Sigmoid colon (tissue), 7 donors: Measurements from ENCODE around the gene GLYATL3. TPM values are rescaled to one million over a fixed set of nuclear protein-coding genes. Genes with fewer than 3 reads are reported as not detected.
"Not testable (repeated sequence)": the region's sequence is repeated elsewhere in the genome, so short reads cannot be mapped to it uniquely, and the experiment has no call there.

Source experiments
- DNase-seq: peaks from one replicate; pipeline ENCODE4 v3.0.0-alpha.2; 2019
- H3K27ac ChIP-seq, 4 donors: fragments of 200-600 bp; sonication (generic); one replicate each; pipeline ENCODE4 v1.5.1; 2016 to 2019; ENCODE audit warnings: mild to moderate bottlenecking in 1 of 4
- H3K27me3 ChIP-seq, 3 donors: fragments of 200-600 bp; sonication (generic); one replicate each; pipeline ENCODE4 v1.5.1; 2019; ENCODE audit warnings: mild to moderate bottlenecking in 1 of 3
- H3K36me3 ChIP-seq, 4 donors: fragments of 200-600 bp; sonication (generic); one replicate each; pipeline ENCODE4 v1.5.1; 2016 to 2019
- H3K4me1 ChIP-seq, 4 donors: fragments of 200-600 bp; sonication (generic); one replicate each; pipeline ENCODE4 v1.5.1; 2017 to 2019
- H3K4me3 ChIP-seq, 4 donors: fragments of 200-600 bp; sonication (generic); one replicate each; pipeline ENCODE4 v1.5.1; 2017 to 2019; ENCODE audit warnings: mild to moderate bottlenecking in 2 of 4, moderate library complexity in 1 of 4
- H3K9me3 ChIP-seq, 4 donors: fragments of 200-600 bp in 3 of 4; sonication (generic) in 3 of 4; one replicate each; pipeline versions ENCODE4 v1.5.1 to v1.6.1; 2013 to 2019
- CTCF ChIP-seq, 4 experiments: fragments of 450-650 bp in 3 of 4; fragments of 200-600 bp in 1 of 4; IDR thresholded peaks; one replicate each; pipeline ENCODE4 v1.5.1; 2016 to 2019; ENCODE audit warnings: antibody characterized with exemption in 4 of 4, mild to moderate bottlenecking in 3 of 4, moderate library complexity in 2 of 4
- EP300 ChIP-seq, 4 donors: sonication (generic); formaldehyde crosslinking; IDR thresholded peaks; one replicate each; pipeline ENCODE4 v1.6.1; 2017; ENCODE audit warnings: antibody characterized with exemption in 4 of 4
- POLR2A ChIP-seq, 2 donors: fragments of 450-650 bp; IDR thresholded peaks; one replicate each; pipeline ENCODE4 v1.6.1; 2016; ENCODE audit warnings: antibody characterized with exemption in 2 of 2, mild to moderate bottlenecking in 2 of 2, moderate library complexity in 2 of 2
- POLR2AphosphoS5 ChIP-seq, 4 donors: sonication (generic); formaldehyde crosslinking; IDR thresholded peaks; one replicate each; pipeline ENCODE4 v1.6.1; 2017; ENCODE audit warnings: antibody characterized with exemption in 4 of 4
- WGBS, 2 donors: extraction: QIAGEN DNeasy Blood & Tissue Kit; methylation state at CpG; one replicate each; pipeline ENCODE4 v1.1.7; 2013; 5-methylcytosine and 5-hydroxymethylcytosine counted together
- intact Hi-C: fragments of 100-400 bp; cut with DNase I; formaldehyde crosslinking; loops from one replicate; pipeline ENCODE4 v1.15.1; 2023
- polyA plus RNA-seq, 3 donors: library from polyadenylated mRNA; stranded (reverse); fragments of 200-250 nt; gene quantifications; one replicate each; pipeline ENCODE4 v1.2.3, GENCODE V29; 2013
- total RNA-seq, 4 donors: library from RNA; depleted of rRNA; stranded (reverse); fragments of >200 nt; gene quantifications; one replicate each; pipeline ENCODE4 v1.1.0, GENCODE V29; 2016
- donor health status: healthy with polysubstance abuse.
- donor health status: Bipolar disorder and iron deficiency.
- donor health status: healthy.

GLYATL3 gene
- total and polyA plus RNA-seq, 7 donors = 1.8 TPM; not detected in 6

DNA sequence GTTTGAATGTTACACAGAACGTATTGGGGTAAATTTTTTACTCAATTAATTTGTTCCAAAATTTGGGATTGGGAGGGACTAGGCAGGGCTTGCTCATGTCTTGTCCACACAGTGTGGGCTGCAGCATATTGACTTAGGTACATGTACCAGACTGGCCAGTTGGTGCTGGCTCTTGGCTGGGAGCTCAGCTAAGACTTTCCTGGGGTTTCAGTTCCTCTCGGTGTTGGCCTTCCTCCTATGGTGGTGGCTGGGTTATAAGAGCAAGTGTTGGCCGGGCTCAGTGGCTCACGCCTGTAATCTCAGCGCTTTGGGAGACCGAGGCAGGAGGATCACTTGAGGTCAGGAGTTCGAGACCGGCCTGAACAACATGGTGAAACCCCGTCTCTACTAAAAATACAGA lies 31.7 kb upstream of the GLYATL3 start:
- Histone ChIP-seq H3K36me3 (peaks cover 0 to 20% (median 0%) of the 10 kb centered on the region in 4 donors), H3K27ac (no peak overlapping the region), H3K27me3 (no peaks in the 10 kb centered on the region), H3K4me1 (peaks cover 0 to 12% (median 7%) of the 10 kb centered on the region in 4 donors), H3K4me3 (no peak overlapping the region), H3K9me3 (no peaks in the 10 kb centered on the region)
- TF ChIP-seq POLR2AphosphoS5 (IDR thresholded peaks at IDR 0.05) = no peak
- no peak for TF ChIP-seq EP300 (IDR thresholded peaks at IDR 0.05)
- TF ChIP-seq POLR2A (IDR thresholded peaks at IDR 0.05) = no peak
- TF ChIP-seq CTCF (IDR thresholded peaks at IDR 0.05) = no peak
- intact Hi-C loops = no loop called here
- DNase-seq = no peak
- 97% methylated on average over 9 of the region's 9 CpGs for WGBS, 2 donors

- H3K4me3 ChIP-seq, intact Hi-C loops, H3K27ac ChIP-seq, DNase-seq, H3K9me3 ChIP-seq, H3K4me1 ChIP-seq, H3K27me3 ChIP-seq: not testable (repeated sequence)
- H3K36me3 ChIP-seq = peaks cover 0 to 32% (median 1%) of the 10 kb centered on the region in 4 donors
- WGBS, 2 donors = 85 to 87% methylated on average over 2 of the region's 2 CpGs
These were observed 23.2 kb upstream of the GLYATL3 start for GRCh38 chr6:49476564-49476963.

GRCh38 chr6:49479308-49479970 lies 20.3 kb upstream of the GLYATL3 start:
- intact Hi-C loops = no loop called here
- H3K27me3 ChIP-seq = no peaks in the 10 kb centered on the region
- no peaks in the 10 kb centered on the region for H3K9me3 ChIP-seq
- WGBS, 2 donors = 26 to 72% methylated on average over 3 of the region's 3 CpGs
- H3K4me1 ChIP-seq = no peaks in the 10 kb centered on the region
- H3K27ac ChIP-seq = no peak overlapping the region
- no peak overlapping the region for H3K4me3 ChIP-seq
- TF ChIP-seq POLR2AphosphoS5 (IDR thresholded peaks at IDR 0.05) = no peak
- TF ChIP-seq CTCF (IDR thresholded peaks at IDR 0.05) = no peak
- no peak for TF ChIP-seq POLR2A (IDR thresholded peaks at IDR 0.05)
- TF ChIP-seq EP300 (IDR thresholded peaks at IDR 0.05) = no peak
- no peak for DNase-seq
- peaks cover 0 to 13% (median 2%) of the 10 kb centered on the region in 4 donors for H3K36me3 ChIP-seq

GRCh38 chr6:49481846-49482245 lies 17.9 kb upstream of the GLYATL3 start:
- WGBS, 2 donors = 98% methylated on average over 21 to 22 of the region's 22 CpGs
- DNase-seq, H3K9me3 ChIP-seq, intact Hi-C loops, H3K4me1 ChIP-seq, H3K27ac ChIP-seq, H3K4me3 ChIP-seq, H3K27me3 ChIP-seq: not testable (repeated sequence)
- H3K36me3 ChIP-seq = peaks cover 0 to 13% (median 2%) of the 10 kb centered on the region in 4 donors

DNA sequence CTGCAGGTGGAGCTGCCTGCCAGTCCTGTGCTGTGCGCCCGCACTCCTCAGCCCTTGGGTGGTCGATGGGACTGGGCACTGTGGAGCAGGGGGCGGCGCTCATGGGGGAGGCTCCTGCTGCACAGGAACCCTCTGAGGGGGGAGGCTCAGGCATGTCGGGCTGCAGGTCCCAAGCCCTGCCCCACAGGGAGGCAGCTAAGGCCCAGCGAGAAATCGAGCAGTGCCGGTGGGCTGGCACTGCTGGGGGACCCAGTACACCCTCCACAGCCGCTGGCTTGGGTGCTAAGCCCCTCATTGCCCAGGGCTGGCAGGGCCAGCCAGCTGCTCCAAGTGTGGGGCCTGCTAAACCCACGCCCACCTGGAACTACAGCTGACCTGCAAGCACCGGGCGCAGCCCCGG lies 16.3 kb upstream of the GLYATL3 start:
- H3K27ac ChIP-seq, H3K27me3 ChIP-seq, H3K9me3 ChIP-seq, intact Hi-C loops, DNase-seq, H3K4me1 ChIP-seq, H3K4me3 ChIP-seq: not testable (repeated sequence)
- H3K36me3 ChIP-seq = peaks cover 0 to 18% (median 2%) of the 10 kb centered on the region in 4 donors
- WGBS, 2 donors = 93 to 95% methylated on average over 14 of the region's 14 CpGs

GRCh38 chr6:49490633-49491032 lies 9.1 kb upstream of the GLYATL3 start:
- H3K4me1 ChIP-seq = no peaks in the 10 kb centered on the region
- WGBS, 2 donors = 97% methylated on average over 4 of the region's 4 CpGs
- H3K27me3 ChIP-seq = no peaks in the 10 kb centered on the region
- H3K36me3 ChIP-seq = peaks cover 0 to 54% (median 9%) of the 10 kb centered on the region in 4 donors
- intact Hi-C loops = no loop called here
- no peak for TF ChIP-seq EP300 (IDR thresholded peaks at IDR 0.05)
- no peak for TF ChIP-seq POLR2A (IDR thresholded peaks at IDR 0.05)
- no peak for TF ChIP-seq CTCF (IDR thresholded peaks at IDR 0.05)
- TF ChIP-seq POLR2AphosphoS5 (IDR thresholded peaks at IDR 0.05) = no peak
- no peak for DNase-seq
- no peak overlapping the region for H3K4me3 ChIP-seq
- no peak overlapping the region for H3K27ac ChIP-seq
- H3K9me3 ChIP-seq = no peaks in the 10 kb centered on the region
